GM15510 (cell line): ENCODE measurements around the gene LEKR1.

Experiments
- POLR2A ChIP-seq: IDR thresholded peaks from 3 replicates; pipeline ENCODE4 v1.6.1; 2011; ENCODE audit warnings: borderline replicate concordance; ENCODE audit not compliant: insufficient read length; ENCODE audit errors: extremely low read depth

The LEKR1 gene

DNA sequence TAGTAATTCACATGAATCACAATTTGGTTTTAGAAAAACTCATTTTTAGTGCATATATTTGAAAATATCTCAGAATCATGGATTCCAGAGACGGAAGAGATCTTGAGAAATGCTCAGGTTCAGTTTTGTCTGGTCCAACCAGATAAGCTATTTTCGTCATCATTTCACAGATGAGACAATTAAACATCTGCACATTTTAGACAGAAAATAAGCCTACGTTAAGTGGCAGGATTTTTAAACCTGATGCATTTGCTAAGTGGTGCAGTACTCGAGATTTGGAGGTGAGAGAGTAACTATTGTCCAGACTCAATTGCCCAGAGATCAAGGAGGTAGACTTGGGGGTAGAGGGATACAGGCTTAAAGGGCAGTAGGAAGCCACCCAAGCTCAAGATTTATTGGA, 243.3 kb downstream of the LEKR1 start:
- no peak for TF ChIP-seq POLR2A

GRCh38 chr3:157069846-157070677, 243.9 kb downstream of the LEKR1 start:
- TF ChIP-seq POLR2A, result no peak

- TF ChIP-seq POLR2A, result no peak
These were observed 244.5 kb downstream of the LEKR1 start for GRCh38 chr3:157070678-157070999.

GRCh38 chr3:157071744-157072525, 245.8 kb downstream of the LEKR1 start:
- no peak for TF ChIP-seq POLR2A

DNA sequence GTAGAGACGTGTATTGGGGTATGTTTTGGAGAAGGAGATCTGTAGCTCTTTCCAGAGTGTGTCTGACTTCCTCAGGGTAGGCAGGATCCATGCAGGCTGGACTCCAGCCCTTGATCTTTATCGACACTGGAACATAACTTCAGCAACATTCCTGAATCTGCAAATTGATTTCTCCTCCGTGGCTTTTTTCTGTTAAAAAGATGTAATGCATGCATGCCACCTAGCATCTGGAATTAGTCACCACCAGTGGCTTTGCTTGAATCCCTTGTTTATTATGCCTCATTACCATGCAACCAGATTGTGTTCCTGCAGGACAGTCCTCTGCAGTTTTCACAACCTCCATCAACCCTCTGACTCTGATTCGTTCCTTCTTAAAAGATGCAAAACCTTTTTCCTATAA, 247.7 kb downstream of the LEKR1 start:
- no peak for TF ChIP-seq POLR2A

DNA sequence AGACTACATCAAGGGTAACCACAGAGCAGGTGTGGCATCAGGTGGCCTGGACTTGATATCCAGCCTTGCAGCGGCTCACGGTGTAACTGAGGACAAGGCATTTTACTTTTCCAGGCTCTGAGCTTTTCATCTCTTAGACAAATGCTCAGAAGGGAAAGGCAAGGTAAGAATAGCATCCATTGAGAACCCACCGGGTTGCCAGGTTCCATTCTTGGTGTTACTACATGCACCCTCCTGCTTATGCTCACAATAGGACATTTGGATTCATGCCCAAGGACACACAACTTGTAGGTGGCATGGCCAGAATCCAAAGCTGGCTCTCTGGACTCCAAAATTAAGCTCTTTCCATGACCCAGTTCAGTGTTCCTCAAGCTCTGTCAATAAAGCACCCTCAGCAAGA, 248.3 kb downstream of the LEKR1 start:
- no peak for TF ChIP-seq POLR2A

DNA sequence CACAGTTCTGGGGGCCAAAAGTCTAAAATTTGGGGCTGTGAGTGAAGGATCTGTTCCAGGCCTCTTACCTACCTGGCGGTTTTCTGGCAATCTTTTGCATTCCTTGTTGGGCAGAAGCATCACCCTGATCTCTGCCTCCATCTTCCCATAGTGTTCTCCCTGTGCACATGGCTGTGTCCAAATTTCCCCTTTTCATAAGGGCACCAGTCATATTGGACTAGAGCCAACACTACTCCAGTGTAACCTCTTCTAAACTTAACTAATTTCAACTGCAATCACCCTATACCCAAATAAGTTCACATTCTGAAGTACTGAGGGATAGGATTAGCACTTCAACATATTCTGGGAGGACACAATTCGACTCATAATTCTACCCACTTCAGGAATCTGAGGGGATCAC, 248.8 kb downstream of the LEKR1 start:
- TF ChIP-seq POLR2A, result no peak

DNA sequence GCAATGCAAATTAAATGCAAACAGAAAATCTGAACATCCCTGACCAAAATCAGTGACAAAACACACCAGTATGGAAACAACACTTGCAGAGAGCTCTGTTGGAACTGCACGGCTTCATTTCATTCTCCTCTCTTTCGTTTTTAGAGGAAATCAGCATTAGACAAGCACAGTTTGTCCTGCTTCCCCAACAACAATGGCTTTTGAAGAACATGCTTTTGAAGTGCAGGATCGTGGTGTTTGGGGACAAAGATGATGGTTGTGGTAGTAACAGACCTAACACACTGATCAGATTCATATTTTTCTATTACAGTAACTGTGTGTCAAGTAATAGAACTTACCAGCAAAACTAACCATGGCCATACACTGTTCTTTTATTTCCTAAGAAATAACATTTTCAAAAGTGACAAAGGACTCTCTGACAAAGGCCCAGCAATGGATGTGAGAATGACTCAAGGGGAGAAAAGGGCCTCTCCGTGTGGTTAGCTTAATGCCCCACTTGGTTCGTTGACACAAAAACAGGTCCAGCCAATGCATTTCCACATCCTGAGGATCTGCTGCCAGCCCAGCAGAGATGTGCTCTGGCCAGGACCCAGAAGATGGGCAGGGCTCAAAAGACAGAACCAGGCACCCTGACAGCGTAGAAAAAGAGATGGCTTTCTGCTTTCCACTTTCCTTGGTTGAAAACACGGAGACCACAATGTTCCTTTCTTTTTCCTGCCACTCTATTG, 249.7 kb downstream of the LEKR1 start:
- no peak for TF ChIP-seq POLR2A

GRCh38 chr3:157077565-157077991, 251.4 kb downstream of the LEKR1 start:
- TF ChIP-seq POLR2A, result no peak

- no peak for TF ChIP-seq POLR2A
These were observed 252.1 kb downstream of the LEKR1 start for GRCh38 chr3:157078131-157078810.

GRCh38 chr3:157078811-157079185, 252.6 kb downstream of the LEKR1 start:
- no peak for TF ChIP-seq POLR2A

- no peak for TF ChIP-seq POLR2A
These were observed 253.7 kb downstream of the LEKR1 start for GRCh38 chr3:157079676-157080369.

- TF ChIP-seq POLR2A, result peak; percentile 18
These were observed 255.6 kb downstream of the LEKR1 start for GRCh38 chr3:157081626-157082210.
